ENCODE measurements around the gene GATAD2B.
A peak's percentile ranks its signal among the peaks of the same experiment; 100 is the strongest.

The GATAD2B gene

DNA sequence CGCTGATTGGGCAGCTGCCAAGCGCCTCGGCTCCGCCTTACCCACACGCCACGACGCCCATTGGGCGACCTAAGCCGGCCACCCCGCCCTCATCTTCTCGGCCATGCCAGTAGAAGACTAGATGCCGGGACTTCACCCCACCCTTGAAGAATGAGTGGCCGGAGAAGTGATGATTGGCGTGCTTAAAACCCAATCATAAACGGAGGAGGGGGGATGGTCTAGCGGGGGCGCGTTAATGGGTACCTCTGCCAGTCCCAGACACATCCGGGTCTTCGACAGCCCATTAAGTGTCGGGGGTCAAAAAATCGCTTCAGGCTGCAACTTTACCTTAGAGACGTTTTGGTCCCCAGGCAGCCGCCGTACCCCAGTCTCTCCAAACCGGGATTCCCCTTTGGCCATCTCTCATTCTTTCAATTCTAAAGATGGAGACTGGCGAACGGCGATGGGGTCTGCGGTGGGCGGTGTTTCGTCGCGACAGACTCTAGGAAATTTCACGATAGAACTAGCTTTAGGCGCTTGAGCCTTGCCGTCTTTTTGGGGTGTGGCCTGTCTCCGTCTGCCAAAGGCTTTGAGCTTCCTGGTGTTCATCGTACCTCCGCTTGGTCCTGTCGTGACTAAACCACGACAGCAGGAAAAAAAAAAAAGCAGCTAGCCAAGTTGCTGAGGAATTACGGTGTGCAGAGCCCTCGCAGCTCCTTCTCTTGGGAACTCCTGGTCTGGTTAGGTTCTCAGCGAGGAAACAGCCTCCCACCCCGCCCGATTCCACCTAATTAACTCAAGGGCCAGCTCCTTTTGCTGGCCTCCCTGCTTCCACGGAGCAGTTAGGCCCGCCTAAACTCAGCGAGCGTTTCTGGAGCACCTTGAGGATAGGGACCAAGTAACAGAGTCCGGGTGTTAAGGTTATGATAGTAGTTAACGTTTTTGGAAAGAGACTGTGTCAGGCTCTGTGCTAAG is at the start of gene GATAD2B:
TSS of gene GATAD2B (minus strand) at position 1 of the 954 bp plus-strand sequence. CDS start 94,625 bp downstream, outside the sequence.
- peak; percentile 99 for DNase-seq

DNA sequence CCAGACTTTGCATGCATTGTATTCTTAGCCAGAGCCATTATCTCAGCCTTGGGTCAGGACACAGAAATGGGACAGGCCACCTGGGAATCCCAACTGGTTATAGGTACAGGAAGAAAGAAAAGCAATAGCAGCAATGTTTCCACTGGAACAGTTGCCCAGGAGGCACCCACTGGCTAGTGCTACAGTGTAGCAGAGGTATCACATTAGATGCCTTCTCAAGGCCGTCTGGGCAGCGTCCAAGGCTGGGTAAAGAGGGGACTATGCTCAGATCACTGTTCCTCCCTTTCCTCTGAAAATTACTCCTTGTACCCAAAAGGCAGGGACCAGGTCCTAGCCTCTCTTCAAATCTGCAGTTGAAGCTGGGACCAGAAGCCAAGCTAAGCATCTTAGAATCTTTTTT is 47.6 kb upstream of the GATAD2B start:
- no peak for DNase-seq

DNA sequence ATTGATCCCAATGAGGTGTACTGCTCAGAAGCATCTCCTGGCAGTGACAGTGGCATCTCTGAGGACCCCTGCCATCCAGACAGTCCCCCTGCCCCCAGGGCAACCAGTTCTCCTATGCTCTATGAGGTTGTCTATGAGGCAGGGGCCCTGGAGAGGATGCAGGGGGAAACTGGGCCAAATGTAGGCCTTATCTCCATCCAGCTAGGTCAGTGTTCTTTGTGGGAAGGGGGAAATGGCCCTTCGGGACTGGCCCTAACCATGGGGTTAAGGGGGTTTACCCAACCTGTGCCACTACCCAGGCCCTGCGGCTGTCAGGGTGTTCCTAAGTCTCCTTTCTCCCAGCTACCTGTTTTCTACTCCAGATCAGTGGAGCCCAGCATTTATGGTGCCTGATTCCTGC is 46.2 kb upstream of the GATAD2B start:
- no peak for DNase-seq

DNA sequence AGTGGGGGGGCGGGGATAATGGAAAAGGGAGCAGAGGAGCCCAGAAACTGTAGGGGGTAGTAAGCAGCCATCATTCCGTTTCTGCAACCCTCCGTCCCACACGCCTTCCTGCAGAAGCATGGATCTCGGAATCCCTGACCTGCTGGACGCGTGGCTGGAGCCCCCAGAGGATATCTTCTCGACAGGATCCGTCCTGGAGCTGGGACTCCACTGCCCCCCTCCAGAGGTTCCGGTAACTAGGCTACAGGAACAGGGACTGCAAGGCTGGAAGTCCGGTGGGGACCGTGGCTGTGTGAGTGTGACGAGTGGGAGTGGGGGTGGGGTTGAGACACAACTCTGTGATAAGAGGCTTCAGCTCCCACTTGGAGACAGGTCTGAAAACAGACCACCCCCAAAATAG is 45.6 kb upstream of the GATAD2B start:
- DNase-seq = no peak

DNA sequence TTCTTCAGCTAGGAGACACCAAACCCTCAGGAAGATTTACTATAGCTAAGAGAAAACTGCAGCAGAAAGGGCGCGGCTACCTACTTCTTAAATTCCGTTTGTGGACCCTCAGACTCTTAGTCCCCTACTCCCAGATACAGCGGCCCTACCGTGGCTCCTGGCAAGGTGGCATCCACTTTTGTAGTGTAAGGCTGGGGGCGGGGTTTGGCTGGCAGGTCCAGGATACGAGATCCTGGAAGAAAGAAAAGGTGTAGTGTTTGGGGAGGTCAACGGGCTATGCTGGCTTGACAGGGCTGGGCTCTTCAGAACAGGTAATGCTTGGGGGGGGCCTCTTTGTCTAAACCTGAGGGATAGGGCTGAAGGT is 45.2 kb upstream of the GATAD2B start:
- DNase-seq = no peak

DNA sequence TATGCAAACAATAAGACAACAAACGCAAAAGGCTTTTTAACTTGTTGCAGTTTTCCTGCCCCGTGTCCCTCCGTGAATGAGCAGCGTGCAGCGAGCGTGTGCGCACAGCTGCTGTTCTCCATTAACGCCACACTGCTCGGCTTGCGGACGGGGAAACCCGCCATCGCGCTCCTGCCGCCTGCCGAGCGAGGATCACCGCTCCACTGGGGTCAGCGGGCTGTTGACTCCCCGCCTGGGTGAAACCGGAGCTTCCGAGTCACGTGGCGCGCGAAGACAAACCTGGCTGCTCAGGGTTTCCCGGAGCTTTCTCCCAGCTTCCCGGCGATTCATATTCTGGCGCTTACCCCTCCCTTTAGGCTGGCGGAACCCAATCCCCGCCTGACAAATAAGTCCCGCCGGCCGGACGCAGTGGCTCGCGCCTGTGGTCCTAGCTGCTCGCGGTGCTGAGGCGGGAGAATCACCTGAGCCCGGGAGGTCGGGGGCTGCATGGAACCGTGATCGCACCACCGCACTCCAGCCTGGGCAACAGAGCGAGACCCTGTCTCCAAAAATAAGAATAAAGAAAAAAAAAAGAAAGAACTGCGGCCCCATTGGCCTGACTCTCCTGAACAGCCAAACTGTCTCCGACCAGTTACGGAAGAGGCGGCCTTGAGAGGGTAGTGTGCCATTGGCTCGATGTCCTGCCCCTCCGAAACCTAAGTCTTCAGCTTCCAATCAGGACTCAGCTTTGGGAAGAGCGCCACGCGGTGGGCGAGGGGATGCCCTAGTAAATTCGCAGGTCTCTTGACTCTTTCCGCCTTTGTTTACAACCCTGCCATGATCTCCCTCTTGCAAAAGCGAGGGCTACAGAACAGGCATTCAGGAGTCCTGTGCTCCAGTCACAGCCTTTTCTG is 44.6 kb upstream of the GATAD2B start, which contains the start of gene CREB3L4:
TSS of gene CREB3L4 (plus strand) at position 796 of the 893 bp plus-strand sequence. CDS start 624 bp downstream, outside the sequence.
- peak; percentile 97 for DNase-seq

DNA sequence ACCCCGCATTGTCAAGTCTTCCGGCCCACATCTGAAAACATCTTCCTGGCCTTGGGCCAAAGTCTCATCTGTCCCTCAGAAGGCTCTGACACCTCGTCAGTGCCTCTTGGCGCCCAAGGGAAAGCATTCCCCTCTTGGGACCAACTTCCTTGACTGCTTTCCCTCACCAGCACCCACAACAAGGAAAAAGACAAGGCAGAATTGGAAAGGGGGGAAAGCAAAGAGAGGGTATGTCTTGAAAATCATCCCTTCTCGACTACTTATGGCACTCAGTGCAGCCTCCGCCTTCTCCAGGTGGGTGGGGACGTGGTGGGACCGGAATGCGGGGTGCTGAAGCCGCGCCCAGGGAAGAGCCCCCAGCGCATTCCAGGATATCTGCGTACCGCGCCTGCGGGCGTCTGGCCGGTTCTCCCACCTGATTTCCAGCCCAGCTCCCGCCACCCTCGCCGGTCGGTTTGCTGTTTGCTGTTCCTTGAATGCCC is 41.1 kb upstream of the GATAD2B start:
- DNase-seq = no peak

DNA sequence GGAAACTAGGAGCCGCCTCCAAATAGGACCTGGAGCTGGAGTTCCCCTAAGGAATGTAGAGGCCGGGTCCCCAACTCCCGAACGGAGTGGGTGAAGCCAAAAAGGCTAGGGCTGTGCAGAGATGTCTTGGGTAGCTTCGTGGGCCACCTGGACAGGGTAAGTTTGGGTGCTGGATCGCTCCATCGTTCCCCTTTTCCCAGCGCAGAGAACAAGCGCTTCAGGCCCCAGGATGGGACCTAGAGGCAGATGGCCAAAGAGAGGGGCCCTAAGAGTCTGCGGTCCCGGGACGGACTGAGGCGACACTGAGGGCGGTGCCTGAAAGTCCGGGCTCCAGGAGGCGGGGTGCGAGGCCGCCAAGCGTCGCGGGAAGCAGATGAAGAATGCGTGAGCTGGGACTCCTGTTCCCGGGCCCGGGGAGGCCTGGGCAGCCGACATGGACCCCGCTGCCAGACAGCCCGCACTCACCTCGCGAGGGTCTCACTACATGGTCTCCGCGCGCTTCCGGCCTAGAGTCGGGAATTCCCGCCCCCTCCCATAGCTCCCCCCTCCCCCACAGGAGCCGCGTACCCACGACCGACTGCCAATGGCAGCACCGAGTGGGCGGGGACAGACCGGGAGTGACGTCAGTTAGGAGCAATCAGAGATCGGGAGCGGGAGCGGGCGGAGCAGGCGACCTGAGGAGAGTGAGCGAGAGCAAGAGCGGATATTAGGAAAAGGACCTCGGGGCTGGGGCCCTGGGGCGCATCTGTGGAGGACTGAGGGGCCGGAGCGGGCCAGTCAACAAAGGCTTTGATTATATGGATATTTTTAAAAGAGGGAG is 40.5 kb upstream of the GATAD2B start, which contains the start of gene SLC39A1:
TSS of gene SLC39A1 (minus strand) at position 508 of the 820 bp plus-strand sequence. CDS start 822 bp downstream, outside the sequence.
- DNase-seq = peak; percentile 94

DNA sequence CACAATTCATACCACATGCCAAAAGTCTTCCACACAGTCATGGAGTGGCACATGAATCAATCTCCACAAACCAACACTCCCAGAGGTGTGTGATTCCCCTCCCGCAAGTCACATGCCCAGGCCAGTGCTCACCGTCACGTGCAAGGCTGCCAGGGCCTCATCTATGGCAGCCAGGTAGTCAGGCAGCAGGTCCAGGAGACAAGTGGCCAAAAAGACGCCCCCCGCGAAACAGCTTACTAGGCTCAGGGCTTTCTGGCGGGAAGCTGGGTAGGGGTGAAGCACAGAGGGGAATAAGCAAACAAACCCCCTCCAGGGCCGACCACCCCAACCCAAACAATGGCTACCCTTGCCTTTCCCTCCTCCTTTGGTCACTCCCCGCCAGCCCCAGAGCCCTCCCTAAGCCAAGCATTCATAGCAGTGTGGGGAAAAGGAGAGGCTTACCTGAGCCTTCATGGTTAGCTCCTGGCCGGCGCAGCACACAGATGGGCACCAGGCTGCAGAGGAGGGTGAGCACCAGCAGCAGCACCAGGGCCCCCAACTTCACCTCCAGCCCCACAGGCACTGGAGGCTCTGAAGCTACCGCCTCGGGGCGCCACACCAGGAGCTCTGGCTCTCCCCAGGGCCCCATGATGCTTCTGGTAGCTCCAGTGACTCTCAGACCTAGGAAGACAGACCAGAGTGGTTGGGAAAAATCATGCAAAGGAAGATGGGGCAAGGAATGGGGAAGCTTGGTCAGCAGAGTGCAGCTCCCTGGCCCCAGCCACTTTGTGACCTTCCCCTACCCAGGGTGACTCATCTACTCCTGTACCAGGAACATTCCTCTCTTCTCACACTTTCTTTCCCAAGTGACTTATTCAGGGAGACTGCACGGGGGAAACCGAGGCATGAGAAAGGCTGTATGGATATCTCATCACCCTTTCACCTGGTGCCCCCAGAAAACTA is 39.6 kb upstream of the GATAD2B start:
- DNase-seq = no peak

DNA sequence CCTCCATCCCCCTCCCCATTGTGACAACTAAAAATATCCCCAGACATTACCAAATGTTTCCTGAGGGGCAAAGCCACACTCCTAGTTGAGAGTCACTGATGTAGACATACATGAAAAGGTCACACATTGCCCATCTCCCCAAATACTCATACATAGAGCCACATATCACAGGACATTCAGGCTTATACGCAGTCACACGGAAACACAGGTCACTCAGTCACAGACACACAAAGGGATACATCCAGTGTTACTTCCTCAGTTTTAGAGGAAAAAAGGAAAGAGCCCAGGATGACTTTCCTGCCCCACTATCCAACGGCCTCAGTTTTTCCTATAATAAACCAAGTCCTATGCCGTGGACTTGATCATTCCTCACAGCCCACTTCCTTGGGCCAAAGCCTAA is 38.6 kb upstream of the GATAD2B start:
- no peak for DNase-seq

DNA sequence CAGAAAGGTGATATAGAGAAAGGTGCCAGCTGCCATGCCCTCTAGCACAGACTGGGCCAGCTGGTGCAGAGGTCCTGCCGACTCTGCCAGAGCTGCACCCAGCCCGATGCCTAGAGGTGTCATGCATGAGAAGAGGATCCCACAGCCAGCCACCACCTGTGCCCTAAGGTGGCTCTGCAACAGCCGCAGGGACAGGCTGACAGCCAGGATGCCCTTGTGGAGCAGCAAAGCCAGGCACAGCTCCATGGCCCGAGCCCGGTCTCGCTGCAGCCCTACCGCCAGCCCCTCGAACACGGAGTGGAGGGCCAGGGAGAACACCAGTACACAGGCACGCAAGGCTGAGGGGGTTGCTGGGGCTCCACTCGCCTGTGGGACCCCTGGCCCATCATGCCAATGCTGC is 37.4 kb upstream of the GATAD2B start:
- no peak for DNase-seq

DNA sequence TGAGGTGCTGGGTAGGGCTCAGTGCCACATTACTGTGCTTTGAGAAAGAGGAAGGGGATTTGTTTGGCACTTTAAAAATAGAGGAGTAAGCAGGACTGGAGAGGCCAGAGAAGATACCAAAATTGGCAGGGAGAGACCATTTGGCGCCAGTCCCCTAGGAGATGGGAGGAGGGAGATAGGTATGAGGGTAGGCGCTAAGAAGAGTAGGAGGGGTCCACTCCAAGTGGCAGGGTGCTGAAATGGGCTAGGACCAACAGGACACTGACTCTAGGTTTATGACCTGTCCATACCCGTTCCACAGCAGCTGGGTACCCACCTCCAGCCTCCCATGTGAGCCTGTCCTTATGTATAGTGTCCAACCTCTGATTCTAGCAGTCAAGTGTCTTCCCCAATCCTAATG is 36.7 kb upstream of the GATAD2B start:
- DNase-seq = no peak

DNA sequence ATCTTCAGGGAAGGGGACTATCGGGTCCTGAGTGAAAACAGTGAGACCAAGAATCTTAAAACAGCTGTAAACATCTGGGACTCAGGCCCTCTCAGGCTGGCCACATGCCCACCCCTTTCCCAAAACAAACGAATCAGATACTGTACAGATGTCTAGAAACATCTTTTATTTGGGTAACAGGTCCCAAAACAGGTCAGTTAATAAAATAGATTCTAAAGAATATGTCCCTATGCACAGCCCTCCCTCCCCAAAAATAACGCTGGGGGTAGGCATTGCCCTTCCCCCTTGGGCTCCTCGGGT is 36.1 kb upstream of the GATAD2B start:
- no peak for DNase-seq

DNA sequence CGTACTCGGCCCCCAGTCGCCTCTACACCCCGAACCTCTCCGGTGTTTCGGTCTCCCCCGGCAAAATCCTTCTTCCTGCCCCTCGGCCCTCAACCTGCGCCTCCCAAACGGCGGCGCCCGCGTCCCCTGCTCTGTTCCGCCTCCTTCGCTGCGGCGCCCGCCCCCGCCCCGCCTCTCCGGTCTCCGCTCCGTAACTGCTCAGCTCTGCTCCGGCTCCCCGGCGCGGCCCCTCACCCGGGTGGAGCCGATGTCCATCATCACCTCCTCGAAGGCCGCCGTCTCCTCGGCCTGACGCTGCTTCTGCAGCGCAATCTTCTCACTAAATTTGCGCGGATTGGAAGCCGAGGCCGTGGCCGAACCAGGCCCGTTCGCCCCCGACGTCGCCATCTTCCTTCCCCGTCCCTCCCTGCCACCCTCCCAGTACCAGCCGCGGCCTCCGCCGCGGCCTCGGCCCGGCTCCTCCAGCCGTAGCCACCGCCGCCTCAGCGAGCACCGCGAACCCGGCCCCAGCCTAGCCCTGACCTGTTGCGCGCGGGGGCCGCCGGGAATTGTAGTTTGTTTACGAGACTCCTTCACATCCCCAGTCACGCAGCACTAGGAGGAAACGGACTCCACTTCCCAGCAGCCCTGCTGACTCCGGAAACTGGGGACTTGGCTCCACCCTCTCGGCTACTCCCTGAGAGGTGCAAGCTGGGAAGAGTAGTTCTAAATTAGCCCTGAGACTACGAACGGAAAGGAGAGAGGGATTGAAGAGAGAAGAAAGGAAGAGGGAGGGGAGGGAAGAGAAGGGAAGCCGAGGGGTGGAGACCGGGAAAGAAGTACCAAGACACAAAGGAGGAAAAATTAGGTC is 35.6 kb upstream of the GATAD2B start, which contains the start of gene CRTC2:
TSS of gene CRTC2 (minus strand) at position 502 of the 850 bp plus-strand sequence. CDS start at position 387, 115 bp downstream.
- DNase-seq = peak; percentile 97

DNA sequence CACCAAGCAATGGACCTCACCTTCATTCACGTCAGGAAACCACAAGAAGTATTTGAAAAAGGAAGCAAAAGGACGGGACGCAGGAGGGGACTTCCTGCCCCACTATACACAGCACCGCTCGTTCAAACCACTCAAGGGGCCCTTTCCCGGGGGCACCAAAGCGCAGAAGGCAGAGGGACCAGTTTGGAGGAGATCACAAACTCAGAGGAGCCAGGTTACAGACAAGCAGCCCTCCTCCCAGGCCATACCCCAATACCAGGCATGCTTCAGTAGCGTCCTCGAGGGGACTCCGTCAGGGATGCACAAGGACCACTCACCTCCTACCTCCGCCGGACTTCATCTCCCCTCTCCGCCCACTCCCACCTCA is 35.0 kb upstream of the GATAD2B start:
- no peak for DNase-seq

DNA sequence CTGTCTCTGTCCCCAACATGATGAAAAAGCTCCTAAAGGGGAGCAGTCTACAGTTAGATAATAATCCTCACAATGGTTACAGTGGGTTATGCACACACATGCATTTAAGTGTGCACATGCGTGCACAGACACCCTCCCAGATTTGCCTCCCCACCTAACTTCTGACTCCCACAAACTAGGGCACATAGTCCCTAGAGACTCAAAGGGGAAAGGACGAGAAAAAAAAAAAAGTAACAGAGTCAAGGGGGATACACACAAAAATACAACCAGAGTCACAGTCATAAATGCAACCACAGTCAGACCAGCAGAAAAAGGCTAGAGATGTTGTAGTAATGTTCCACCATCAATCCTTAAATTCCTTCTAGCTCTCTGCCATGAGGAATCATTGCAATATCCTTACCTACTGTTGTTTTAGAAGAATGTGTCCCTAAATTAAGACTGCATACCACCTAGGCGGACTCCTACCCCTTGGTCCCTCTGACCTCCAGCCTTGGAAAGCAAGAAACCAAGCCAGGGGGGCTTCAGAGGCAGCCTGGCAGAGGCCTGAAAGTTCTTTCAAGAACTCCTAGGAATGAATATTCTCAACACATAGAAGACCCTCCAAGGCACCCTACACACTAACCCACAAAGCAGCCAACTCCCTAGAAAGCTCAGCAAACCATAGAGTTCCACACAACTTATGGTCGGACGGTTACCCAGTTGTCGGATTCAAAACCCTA is 34.4 kb upstream of the GATAD2B start:
- no peak for DNase-seq

DNA sequence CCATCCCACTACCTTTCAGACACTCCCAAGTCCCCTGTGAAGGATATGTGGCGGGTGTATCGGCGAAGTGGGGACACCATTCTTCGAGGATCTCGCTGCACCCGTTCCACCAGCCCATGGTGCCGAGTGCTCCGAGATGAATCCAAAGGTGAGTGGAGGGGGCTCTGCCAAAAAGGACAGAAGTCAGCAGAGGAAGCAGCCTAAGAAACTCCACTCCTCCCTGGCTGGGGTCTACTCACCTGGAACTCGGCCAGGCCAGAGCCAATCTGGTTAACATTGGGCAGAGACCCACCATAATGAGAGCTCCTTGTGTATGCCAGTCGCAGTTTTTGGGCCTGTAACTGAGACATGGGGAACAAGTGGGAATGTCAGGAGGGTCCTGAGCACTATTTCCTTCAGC is 32.1 kb upstream of the GATAD2B start:
- no peak for DNase-seq

DNA sequence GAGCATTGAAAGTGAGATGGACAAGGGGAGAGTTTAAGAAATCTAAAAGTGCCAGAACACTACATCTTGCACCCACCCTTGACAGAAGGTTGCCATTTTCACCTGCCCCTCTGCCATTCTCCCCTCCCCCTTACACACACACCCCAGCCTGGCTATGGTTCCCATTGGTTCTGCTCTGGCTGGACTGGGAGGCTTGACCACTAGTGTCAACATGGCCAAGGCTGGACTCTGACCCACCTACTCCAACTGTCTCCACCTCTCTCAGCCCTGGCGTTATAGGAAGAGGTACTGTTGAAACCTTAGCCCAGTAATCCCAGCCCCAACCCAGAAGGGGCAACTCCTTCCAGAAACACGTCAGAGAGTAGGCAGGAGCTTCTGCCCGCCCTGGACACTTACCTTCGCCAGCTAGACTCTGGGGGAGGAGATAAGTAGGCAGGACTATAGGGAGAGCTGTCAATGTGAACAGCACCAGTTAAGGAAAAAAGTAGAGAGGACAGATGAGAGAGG is 31.1 kb upstream of the GATAD2B start:
- no peak for DNase-seq

DNA sequence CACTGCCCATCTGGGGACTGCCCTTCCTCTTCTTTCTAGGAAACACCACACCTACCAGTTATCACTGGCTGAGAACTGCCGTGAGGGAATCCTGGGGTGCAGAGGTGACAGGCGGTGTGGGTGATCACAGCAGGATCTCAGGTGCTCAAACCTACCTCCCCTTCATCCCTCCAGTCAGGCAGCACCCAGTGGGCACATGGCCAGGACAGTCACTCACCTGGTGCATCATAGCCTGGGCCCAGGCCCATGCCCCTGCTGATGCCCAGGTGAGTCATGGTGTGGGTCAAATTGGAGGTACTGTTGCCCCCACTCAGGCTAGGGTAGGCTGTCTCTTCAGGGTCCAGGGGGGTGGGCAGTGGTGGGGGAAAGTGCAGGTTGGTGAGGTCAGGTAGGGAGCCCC is 29.0 kb upstream of the GATAD2B start:
- DNase-seq = no peak
